GM12878 (cell line): ENCODE data around the gene CAPN10. TPM values are rescaled to one million over a fixed set of nuclear protein-coding genes. Genes with fewer than 3 reads are reported as not detected.

Experiments used
- ATAC-seq: fragments of 200-7000 bp; cut with Tn5 transposase; 3 replicates; pipeline ENCODE4 v1.9.1; 2020; ENCODE audit warnings: mild to moderate bottlenecking, moderate library complexity
- BruUV-seq: library from RNA; stranded (reverse); fragments of 400-500 nt; replicated peaks from 2 replicates; lab custom pipeline; 2021; lab: Mats Ljungman, UMichigan
- CTCF ChIA-PET: fragments of 300-600 bp; sonication (Branson Sonifier 250); formaldehyde crosslinking; extraction: SDS; loops from one replicate; lab custom pipeline; 2021; ENCODE audit warnings: inconsistent platforms; lab: Yijun Ruan, JAX
- POLR2A ChIA-PET: fragments of 350-600 bp; formaldehyde crosslinking; extraction: SDS; loops from one replicate; lab custom pipeline; 2021; ENCODE audit warnings: inconsistent platforms; lab: Charles Lee
- RAD21 ChIA-PET: fragments of 300-600 bp; sonication (Branson Sonifier 250); formaldehyde crosslinking; loops from one replicate; lab custom pipeline; 2023; ENCODE audit warnings: antibody characterized with exemption; ENCODE audit not compliant: unreplicated experiment; lab: Charles Lee
- SMC1A ChIA-PET: fragments of 300-600 bp; sonication (Branson Sonifier 250); formaldehyde crosslinking; loops from one replicate; lab custom pipeline; 2023; ENCODE audit not compliant: unreplicated experiment, uncharacterized antibody; lab: Charles Lee
- DNase-seq: peaks from one replicate; pipeline ENCODE4 v3.0.0-alpha.2; 2011; ENCODE audit warnings: low read depth, low spot score
- FAIRE-seq: peaks from 3 replicates; lab custom pipeline; 2011; peaks lifted over from hg19 to GRCh38; lab: Jason Lieb, UNC
- H2AFZ ChIP-seq: 2 replicates; pipeline ENCODE4 v1.6.0; 2011; ENCODE audit warnings: low read depth, low read length, control low read depth; ENCODE audit not compliant: control insufficient read depth
- H3K27ac ChIP-seq: 2 replicates; pipeline ENCODE4 v1.5.1; 2011; ENCODE audit warnings: control low read depth; ENCODE audit not compliant: control insufficient read depth, insufficient read depth
- H3K27me3 ChIP-seq, 2 experiments: replicated peaks in 1 of 2; 2 replicates each; pipeline versions ENCODE4 v1.6.0 to v1.6.1; 2011; ENCODE audit warnings: low read length in 1 of 2; ENCODE audit not compliant: control insufficient read depth in 2 of 2, insufficient read depth in 2 of 2
- H3K36me3 ChIP-seq, 2 experiments: 2 replicates each; pipeline ENCODE4 v1.5.1; 2011; ENCODE audit warnings: low read length in 1 of 2; ENCODE audit not compliant: control insufficient read depth in 2 of 2, insufficient read depth in 2 of 2
- H3K4me1 ChIP-seq: 2 replicates; pipeline ENCODE4 v1.6.1; 2011; ENCODE audit warnings: mild to moderate bottlenecking, low read length, moderate library complexity, mixed read lengths; ENCODE audit not compliant: control insufficient read depth, insufficient read depth
- H3K4me2 ChIP-seq: 2 replicates; pipeline ENCODE4 v1.6.0; 2011; ENCODE audit warnings: control low read depth; ENCODE audit not compliant: control insufficient read depth, insufficient read depth
- H3K4me3 ChIP-seq: fragments of 200-600 bp; sonication (generic); 2 replicates; pipeline ENCODE4 v1.5.1; 2016
- H3K79me2 ChIP-seq: 2 replicates; pipeline ENCODE4 v1.6.0; 2011; ENCODE audit warnings: low read length; ENCODE audit not compliant: control insufficient read depth, insufficient read depth
- H3K9ac ChIP-seq: 2 replicates; pipeline ENCODE4 v1.8.0; 2011; ENCODE audit warnings: low read length, control low read depth, mixed read lengths; ENCODE audit not compliant: control insufficient read depth, insufficient read depth
- H3K9me3 ChIP-seq: replicated peaks from 3 replicates; pipeline ENCODE4 v1.5.1; 2011; ENCODE audit warnings: mild to moderate bottlenecking, low read length; ENCODE audit not compliant: control insufficient read depth, insufficient read depth
- H4K20me1 ChIP-seq: 2 replicates; pipeline ENCODE4 v1.6.0; 2011; ENCODE audit not compliant: control insufficient read depth, insufficient read depth
- CHD2 ChIP-seq: IDR thresholded peaks from 2 replicates; pipeline ENCODE4 v1.6.1; 2011; ENCODE audit warnings: low read depth, low read length, improper control_type of control experiment, borderline replicate concordance
- CREB1 ChIP-seq: IDR thresholded peaks from 2 replicates; pipeline ENCODE4 v1.6.1; 2012; ENCODE audit warnings: low read depth, mild to moderate bottlenecking, inconsistent platforms
- GATAD2B ChIP-seq: fragments of 450-650 bp; conservative IDR thresholded peaks from 2 replicates; pipeline ENCODE4 v1.6.1; 2017; ENCODE audit warnings: low read depth, mild to moderate bottlenecking, moderate library complexity
- IKZF1 ChIP-seq: fragments of 450-650 bp; conservative IDR thresholded peaks from 2 replicates; pipeline ENCODE4 v1.6.1; 2017; ENCODE audit warnings: antibody characterized with exemption, mild to moderate bottlenecking
- IKZF2 ChIP-seq, 2 experiments: fragments of 450-650 bp; IDR thresholded peaks; 2 replicates each; pipeline ENCODE4 v1.6.1; 2017; ENCODE audit warnings: mild to moderate bottlenecking in 2 of 2, moderate library complexity in 2 of 2
- KLF5 ChIP-seq: fragments of 450-650 bp; IDR thresholded peaks from 2 replicates; pipeline ENCODE4 v1.6.1; 2014; ENCODE audit warnings: mild to moderate bottlenecking; ENCODE audit not compliant: partially characterized antibody
- MEF2B ChIP-seq: fragments of 450-650 bp; IDR thresholded peaks from 2 replicates; pipeline ENCODE4 v1.6.1; 2018; ENCODE audit warnings: mild to moderate bottlenecking, moderate library complexity; ENCODE audit not compliant: partially characterized antibody, poor library complexity, severe bottlenecking
- NBN ChIP-seq: fragments of 450-650 bp; IDR thresholded peaks from 2 replicates; pipeline ENCODE4 v1.6.1; 2016
- NFIC ChIP-seq: IDR thresholded peaks from 2 replicates; pipeline ENCODE4 v1.6.1; 2012; ENCODE audit warnings: low read depth, mild to moderate bottlenecking, inconsistent platforms, low read length, moderate library complexity
- NR2C2 ChIP-seq: IDR thresholded peaks from 2 replicates; pipeline ENCODE4 v1.6.1; 2011; ENCODE audit warnings: borderline replicate concordance, low read depth; ENCODE audit not compliant: control insufficient read depth, insufficient read length
- RB1 ChIP-seq: fragments of 450-650 bp; formaldehyde crosslinking; IDR thresholded peaks from 2 replicates; pipeline ENCODE4 v1.6.1; 2017; ENCODE audit warnings: mild to moderate bottlenecking, borderline replicate concordance
- SPI1 ChIP-seq: IDR thresholded peaks from 2 replicates; pipeline ENCODE4 v1.6.1; 2011; ENCODE audit warnings: low read depth, mild to moderate bottlenecking, low read length, moderate library complexity, borderline replicate concordance; ENCODE audit not compliant: insufficient read depth
- TCF12 ChIP-seq: IDR thresholded peaks from 2 replicates; pipeline ENCODE4 v1.6.1; 2011; ENCODE audit warnings: low read depth, mild to moderate bottlenecking, low read length
- ZNF24 ChIP-seq: fragments of 450-650 bp; IDR thresholded peaks from 2 replicates; pipeline ENCODE4 v1.6.1; 2017; ENCODE audit warnings: antibody characterized with exemption, mild to moderate bottlenecking
- WGBS: methylation state at CpG from one replicate; pipeline ENCODE4 v1.1.6; 2016; ENCODE audit warnings: low lambda C conversion rate; ENCODE audit not compliant: insufficient replicate concordance, insufficient coverage; ENCODE audit errors: missing lambda C conversion rate; 5-methylcytosine and 5-hydroxymethylcytosine counted together
- in situ Hi-C: fragments of 300-500 bp; cut with MboI; formaldehyde crosslinking; loops from 9 replicates; pipeline ENCODE4 v1.14.3; 2018; ENCODE audit warnings: mixed read lengths
- intact Hi-C: fragments of 100-400 bp; cut with micrococcal nuclease; formaldehyde crosslinking; loops from one replicate; pipeline ENCODE4 v1.14.2; 2022; ENCODE audit not compliant: unreplicated experiment
- polyA plus RNA-seq, 11 experiments: library from polyadenylated mRNA; depleted of rRNA in 4 of 11; unstranded in 6 of 11; stranded (reverse) in 5 of 11; fragments of >200 nt; fragmentation: Nextera tagmentation in 4 of 11; fragmentation: Illumina TruSeq in 1 of 11; extraction: Ambion mirVana in 4 of 11; extraction: Trizol in 1 of 11; gene quantifications; 1 replicate in 1 of 11; 2 replicates in 10 of 11; pipeline versions ENCODE4 v1.2.1 to v1.2.3, GENCODE V29; 2011 to 2016; ENCODE audit warnings: inconsistent platforms in 2 of 11, missing spikeins in 2 of 11, low read depth in 1 of 11
- total RNA-seq, 4 experiments: library from RNA; depleted of rRNA in 3 of 4; stranded (reverse); fragments of >200 nt in 3 of 4; fragmentation: Illumina TruSeq in 1 of 4; extraction: Trizol in 1 of 4; gene quantifications; 2 replicates each; pipeline versions ENCODE4 v1.2.1 to v1.2.3, GENCODE V29; 2013 to 2021
- TF ChIP-seq, protein P1 (sequence below): IDR thresholded peaks from 2 replicates; pipeline ENCODE4 v1.6.1; 2012; ENCODE audit warnings: low read length, inconsistent platforms
- TF ChIP-seq, protein P2 (sequence below): IDR thresholded peaks from 2 replicates; pipeline ENCODE4 v1.6.1; 2012; ENCODE audit warnings: improper control_type of control experiment, low read depth, low read length; ENCODE audit not compliant: insufficient replicate concordance

The CAPN10 gene
- total and polyA plus RNA-seq, 10 of the 15 experiments (the other 5 are each of a cell fraction or from before 2014, with no cell fraction given), result 0.37 to 40.6 (median 17.5) TPM

GRCh38 chr2:240579771-240580614 is 6.5 kb upstream of the CAPN10 start:
- BruUV-seq, result no TSS peak
- no peak overlapping the region for H2AFZ ChIP-seq
- 51% methylated on average over 27 of the region's 27 CpGs for whole genome bisulfite sequencing
- ChIA-PET RAD21 (interaction anchor here (1.7 to 10.9 kb wide), 2 partner anchors 18 to 66 kb away, joined by 11 to 206 read pairs; partner anchors contain the start of genes ANKMY1 and DUSP28), CTCF (interaction anchor here (0.6 to 11.9 kb wide), 8 partner anchors 9 to 65 kb away, joined by 3 to 196 read pairs (median 6); partner anchors contain the start of genes DUSP28 and RNPEPL1), SMC1A (interaction anchor here (0.7 to 3.6 kb wide), 8 partner anchors 11 to 66 kb away, joined by 3 to 35 read pairs (median 4); partner anchors contain the start of gene RNPEPL1), POLR2A (interaction anchor here (1.6 to 2.1 kb wide), 3 partner anchors 11 to 19 kb away, joined by 4 to 22 read pairs (median 12); no protein-coding TSS in a partner anchor)
- H3K79me2 ChIP-seq, result peaks cover 16% of the 10 kb centered on the region
- peak; percentile 62 for DNase-seq
- in situ Hi-C loops (no loop called here), intact Hi-C loops (no loop called here)
- H3K4me2 ChIP-seq, result peak overlapping the region; percentile 83
- H3K36me3 ChIP-seq, result peaks cover 0 to 5% of the 10 kb centered on the region in 2 experiments; a peak in 3 of 4 replicates
- ATAC-seq, result peak; percentile 72
- peak overlapping the region; percentile 12; the same call in 1 of the 2 replicates for H3K9ac ChIP-seq
- H4K20me1 ChIP-seq, result no peaks in the 10 kb centered on the region; the same call in 1 of the 2 replicates
- no peak overlapping the region for H3K4me3 ChIP-seq
- FAIRE-seq, result peak; percentile 95
- H3K9me3 ChIP-seq, result no peaks in the 10 kb centered on the region; the same call in 1 of the 3 replicates
- peaks cover 43% of the 10 kb centered on the region for H3K4me1 ChIP-seq
- H3K27ac ChIP-seq, result peak overlapping the region; percentile 62
- no peaks in the 10 kb centered on the region for H3K27me3 ChIP-seq
- no peak for TF ChIP-seq ZNF24
- peak; percentile 58 for TF ChIP-seq CREB1
- peak; percentile 95 for TF ChIP-seq TCF12
- peak; percentile 75 for TF ChIP-seq IKZF1
- TF ChIP-seq NBN, result peak; percentile 83
- peak; percentile 61; the same call in 1 of the 2 replicates for TF ChIP-seq GATAD2B
- TF ChIP-seq NR2C2, result no peak
- peak; percentile 56 for TF ChIP-seq MEF2B
- TF ChIP-seq, protein P1, sequence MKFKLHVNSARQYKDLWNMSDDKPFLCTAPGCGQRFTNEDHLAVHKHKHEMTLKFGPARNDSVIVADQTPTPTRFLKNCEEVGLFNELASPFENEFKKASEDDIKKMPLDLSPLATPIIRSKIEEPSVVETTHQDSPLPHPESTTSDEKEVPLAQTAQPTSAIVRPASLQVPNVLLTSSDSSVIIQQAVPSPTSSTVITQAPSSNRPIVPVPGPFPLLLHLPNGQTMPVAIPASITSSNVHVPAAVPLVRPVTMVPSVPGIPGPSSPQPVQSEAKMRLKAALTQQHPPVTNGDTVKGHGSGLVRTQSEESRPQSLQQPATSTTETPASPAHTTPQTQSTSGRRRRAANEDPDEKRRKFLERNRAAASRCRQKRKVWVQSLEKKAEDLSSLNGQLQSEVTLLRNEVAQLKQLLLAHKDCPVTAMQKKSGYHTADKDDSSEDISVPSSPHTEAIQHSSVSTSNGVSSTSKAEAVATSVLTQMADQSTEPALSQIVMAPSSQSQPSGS, result no peak
- no peak for TF ChIP-seq SPI1
- peak; percentile 58 to 68 for TF ChIP-seq IKZF2 (IDR thresholded peaks at IDR 0.05)
- no peak for TF ChIP-seq KLF5
- no peak for TF ChIP-seq NFIC
- TF ChIP-seq CHD2, result no peak; the same call in 1 of the 2 replicates
- TF ChIP-seq, protein P2, sequence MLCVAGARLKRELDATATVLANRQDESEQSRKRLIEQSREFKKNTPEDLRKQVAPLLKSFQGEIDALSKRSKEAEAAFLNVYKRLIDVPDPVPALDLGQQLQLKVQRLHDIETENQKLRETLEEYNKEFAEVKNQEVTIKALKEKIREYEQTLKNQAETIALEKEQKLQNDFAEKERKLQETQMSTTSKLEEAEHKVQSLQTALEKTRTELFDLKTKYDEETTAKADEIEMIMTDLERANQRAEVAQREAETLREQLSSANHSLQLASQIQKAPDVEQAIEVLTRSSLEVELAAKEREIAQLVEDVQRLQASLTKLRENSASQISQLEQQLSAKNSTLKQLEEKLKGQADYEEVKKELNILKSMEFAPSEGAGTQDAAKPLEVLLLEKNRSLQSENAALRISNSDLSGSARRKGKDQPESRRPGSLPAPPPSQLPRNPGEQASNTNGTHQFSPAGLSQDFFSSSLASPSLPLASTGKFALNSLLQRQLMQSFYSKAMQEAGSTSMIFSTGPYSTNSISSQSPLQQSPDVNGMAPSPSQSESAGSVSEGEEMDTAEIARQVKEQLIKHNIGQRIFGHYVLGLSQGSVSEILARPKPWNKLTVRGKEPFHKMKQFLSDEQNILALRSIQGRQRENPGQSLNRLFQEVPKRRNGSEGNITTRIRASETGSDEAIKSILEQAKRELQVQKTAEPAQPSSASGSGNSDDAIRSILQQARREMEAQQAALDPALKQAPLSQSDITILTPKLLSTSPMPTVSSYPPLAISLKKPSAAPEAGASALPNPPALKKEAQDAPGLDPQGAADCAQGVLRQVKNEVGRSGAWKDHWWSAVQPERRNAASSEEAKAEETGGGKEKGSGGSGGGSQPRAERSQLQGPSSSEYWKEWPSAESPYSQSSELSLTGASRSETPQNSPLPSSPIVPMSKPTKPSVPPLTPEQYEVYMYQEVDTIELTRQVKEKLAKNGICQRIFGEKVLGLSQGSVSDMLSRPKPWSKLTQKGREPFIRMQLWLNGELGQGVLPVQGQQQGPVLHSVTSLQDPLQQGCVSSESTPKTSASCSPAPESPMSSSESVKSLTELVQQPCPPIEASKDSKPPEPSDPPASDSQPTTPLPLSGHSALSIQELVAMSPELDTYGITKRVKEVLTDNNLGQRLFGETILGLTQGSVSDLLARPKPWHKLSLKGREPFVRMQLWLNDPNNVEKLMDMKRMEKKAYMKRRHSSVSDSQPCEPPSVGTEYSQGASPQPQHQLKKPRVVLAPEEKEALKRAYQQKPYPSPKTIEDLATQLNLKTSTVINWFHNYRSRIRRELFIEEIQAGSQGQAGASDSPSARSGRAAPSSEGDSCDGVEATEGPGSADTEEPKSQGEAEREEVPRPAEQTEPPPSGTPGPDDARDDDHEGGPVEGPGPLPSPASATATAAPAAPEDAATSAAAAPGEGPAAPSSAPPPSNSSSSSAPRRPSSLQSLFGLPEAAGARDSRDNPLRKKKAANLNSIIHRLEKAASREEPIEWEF, result no peak
- peak; percentile 55; the same call in 1 of the 2 replicates for TF ChIP-seq RB1
